Measurements from ENCODE around the gene SLC38A3.

The SLC38A3 gene

GRCh38 chr3:50193746-50194127, 11.3 kb upstream of the SLC38A3 start:
- Histone ChIP-seq H3K4me3 (ENCODE audit: low read depth in 1 of 2, low read length in 1 of 2) (no peak overlapping the region), H3K36me3 (no peaks in the 10 kb centered on the region)

DNA sequence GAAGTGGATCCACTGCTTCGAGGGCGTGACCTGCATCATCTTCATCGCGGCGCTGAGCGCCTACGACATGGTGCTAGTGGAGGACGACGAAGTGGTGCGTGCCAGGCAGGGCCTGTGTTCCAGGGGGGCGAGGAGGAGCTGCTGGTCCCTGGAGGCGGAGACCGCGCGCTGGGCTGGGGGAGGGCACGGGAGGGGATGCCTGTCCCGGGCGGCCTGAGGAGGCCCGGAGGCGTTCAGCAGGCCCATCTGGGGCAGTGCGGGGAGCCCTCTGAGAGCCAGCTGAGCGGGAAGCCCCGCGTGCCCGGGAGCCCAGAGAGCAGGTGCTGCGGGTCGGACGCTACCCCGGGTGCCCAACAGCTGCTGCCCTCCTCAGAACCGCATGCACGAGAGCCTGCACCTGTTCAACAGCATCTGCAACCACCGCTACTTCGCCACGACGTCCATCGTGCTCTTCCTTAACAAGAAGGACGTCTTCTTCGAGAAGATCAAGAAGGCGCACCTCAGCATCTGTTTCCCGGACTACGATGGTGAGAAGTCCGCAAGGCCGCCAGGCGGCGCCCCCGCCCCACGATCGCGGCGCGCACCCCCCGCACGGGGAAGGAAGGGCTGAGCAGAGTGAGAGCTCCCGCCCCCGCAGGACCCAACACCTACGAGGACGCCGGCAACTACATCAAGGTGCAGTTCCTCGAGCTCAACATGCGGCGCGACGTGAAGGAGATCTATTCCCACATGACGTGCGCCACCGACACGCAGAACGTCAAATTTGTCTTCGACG, 10.8 kb upstream of the SLC38A3 start:
- Histone ChIP-seq H3K36me3 (no peaks in the 10 kb centered on the region), H3K27me3 (peaks cover 67% of the 10 kb centered on the region), H3K4me3 (ENCODE audit: low read depth in 1 of 2, low read length in 1 of 2) (peak overlapping the region; percentile 10 to 39), H3K27ac (no peak overlapping the region), H3K4me1 (ENCODE audit: control insufficient read depth in 1 of 2, insufficient read depth in 1 of 2, low read depth in 1 of 2, low read length in 1 of 2) (peaks cover 6 to 10% of the 10 kb centered on the region in 2 experiments), H3K9me3 (no peaks in the 10 kb centered on the region)
- TF ChIP-seq CTCF (IDR thresholded peaks at IDR 0.05) = peak; percentile 25

More at GRCh38 chr3:50193746-50194127, 11.3 kb upstream of the SLC38A3 start:
- peaks cover 63% of the 10 kb centered on the region for H3K27me3 ChIP-seq
- TF ChIP-seq CTCF (IDR thresholded peaks at IDR 0.05) = no peak
- H3K9me3 ChIP-seq = no peaks in the 10 kb centered on the region
- H3K27ac ChIP-seq = no peak overlapping the region
- peaks cover 6 to 10% of the 10 kb centered on the region in 2 experiments for H3K4me1 ChIP-seq (ENCODE audit: control insufficient read depth in 1 of 2, insufficient read depth in 1 of 2, low read depth in 1 of 2, low read length in 1 of 2)

DNA sequence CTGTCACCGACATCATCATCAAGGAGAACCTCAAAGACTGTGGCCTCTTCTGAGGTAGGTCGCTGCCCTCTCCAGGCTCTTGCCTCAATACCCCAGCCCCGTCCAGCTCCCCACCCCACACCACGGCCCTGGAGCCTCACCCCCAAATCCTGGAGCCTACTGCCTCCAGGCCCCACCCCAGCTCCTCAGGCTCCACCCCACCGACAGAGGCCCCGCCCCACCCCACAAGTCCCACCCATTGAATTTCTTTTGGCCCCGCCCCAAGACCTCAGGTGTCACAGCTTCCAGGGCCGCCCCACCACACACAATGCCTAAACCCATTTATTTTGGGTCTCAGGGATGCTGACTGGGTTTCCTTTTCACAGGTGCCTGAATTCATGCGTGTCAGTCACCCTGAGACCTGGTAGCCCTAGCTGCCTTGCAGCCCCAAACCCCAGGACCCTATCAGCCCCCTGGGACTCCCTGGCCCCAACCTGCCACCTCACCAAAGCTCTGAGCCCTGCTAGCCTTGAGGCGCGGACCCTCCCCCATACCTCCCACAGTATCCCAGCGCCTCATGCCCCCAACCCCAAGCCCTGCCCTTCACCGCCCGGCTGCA, 10.1 kb upstream of the SLC38A3 start:
- Histone ChIP-seq H3K9me3 (no peaks in the 10 kb centered on the region), H3K36me3 (no peaks in the 10 kb centered on the region), H3K4me1 (ENCODE audit: control insufficient read depth in 1 of 2, insufficient read depth in 1 of 2, low read depth in 1 of 2, low read length in 1 of 2) (peaks cover 6 to 10% of the 10 kb centered on the region in 2 experiments), H3K27me3 (peaks cover 73% of the 10 kb centered on the region), H3K4me3 (ENCODE audit: low read depth in 1 of 2, low read length in 1 of 2) (peak overlapping the region; percentile 10 to 39), H3K27ac (no peak overlapping the region)
- TF ChIP-seq CTCF (IDR thresholded peaks at IDR 0.05) = no peak

DNA sequence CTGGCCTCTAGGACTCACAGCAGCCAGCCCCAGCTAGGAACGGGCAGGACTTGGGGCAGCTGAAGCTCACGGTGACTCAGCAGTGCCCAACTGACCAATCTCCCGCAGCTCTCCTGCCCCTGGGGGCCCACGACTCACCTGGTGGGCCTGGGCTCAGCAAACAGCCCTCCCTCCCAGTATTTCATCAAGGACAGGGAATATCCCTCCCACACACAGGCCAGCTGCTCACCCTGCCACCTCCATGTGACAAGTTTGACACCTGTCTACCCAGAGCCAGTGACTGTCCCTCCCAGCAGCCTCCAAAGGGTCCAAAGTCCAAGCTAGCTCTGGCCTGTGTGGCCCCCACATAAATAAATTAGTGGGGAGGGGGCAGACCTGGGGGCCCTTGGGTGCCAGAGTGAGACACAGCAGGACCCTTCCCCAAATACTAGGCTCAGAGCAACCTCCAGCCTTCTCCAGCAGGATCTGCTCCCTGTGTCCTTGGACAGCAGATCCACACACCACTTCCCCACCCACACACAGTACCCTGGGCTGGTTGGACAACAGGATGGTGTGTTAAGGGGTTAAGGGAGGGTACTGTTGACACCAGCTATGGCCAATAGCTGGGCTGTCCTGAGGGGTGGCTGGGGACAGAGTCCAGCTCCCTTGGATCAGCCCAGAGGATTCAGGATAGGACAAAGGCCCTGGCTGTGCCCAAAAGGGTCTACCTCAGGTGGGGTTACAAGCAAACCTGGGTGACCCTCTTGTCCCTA, 9.4 kb upstream of the SLC38A3 start:
- no peaks in the 10 kb centered on the region for H3K9me3 ChIP-seq
- H3K4me3 ChIP-seq (ENCODE audit: low read depth in 1 of 2, low read length in 1 of 2) = no peak overlapping the region
- peaks cover 75% of the 10 kb centered on the region for H3K27me3 ChIP-seq
- TF ChIP-seq CTCF (IDR thresholded peaks at IDR 0.05) = no peak
- H3K4me1 ChIP-seq (ENCODE audit: control insufficient read depth in 1 of 2, insufficient read depth in 1 of 2, low read depth in 1 of 2, low read length in 1 of 2) = peaks cover 6 to 10% of the 10 kb centered on the region in 2 experiments
- H3K36me3 ChIP-seq = no peaks in the 10 kb centered on the region
- no peak overlapping the region for H3K27ac ChIP-seq

GRCh38 chr3:50196253-50196801, 8.7 kb upstream of the SLC38A3 start:
- H3K9me3 ChIP-seq = no peaks in the 10 kb centered on the region
- TF ChIP-seq CTCF (IDR thresholded peaks at IDR 0.05) = no peak
- peaks cover 82% of the 10 kb centered on the region for H3K27me3 ChIP-seq
- no peak overlapping the region for H3K27ac ChIP-seq
- peaks cover 6 to 10% of the 10 kb centered on the region in 2 experiments for H3K4me1 ChIP-seq (ENCODE audit: control insufficient read depth in 1 of 2, insufficient read depth in 1 of 2, low read depth in 1 of 2, low read length in 1 of 2)
- no peak overlapping the region for H3K4me3 ChIP-seq (ENCODE audit: low read depth in 1 of 2, low read length in 1 of 2)
- H3K36me3 ChIP-seq = no peaks in the 10 kb centered on the region

Data from neutrophil (primary cell).